ENCODE measurements around the gene LAMP5. TPM values are rescaled to one million over a fixed set of nuclear protein-coding genes. Genes with fewer than 3 reads are reported as not detected.

The LAMP5 gene
- total and polyA plus RNA-seq, 2 experiments from 2014 or later = 0.47 TPM; not detected in 1

DNA sequence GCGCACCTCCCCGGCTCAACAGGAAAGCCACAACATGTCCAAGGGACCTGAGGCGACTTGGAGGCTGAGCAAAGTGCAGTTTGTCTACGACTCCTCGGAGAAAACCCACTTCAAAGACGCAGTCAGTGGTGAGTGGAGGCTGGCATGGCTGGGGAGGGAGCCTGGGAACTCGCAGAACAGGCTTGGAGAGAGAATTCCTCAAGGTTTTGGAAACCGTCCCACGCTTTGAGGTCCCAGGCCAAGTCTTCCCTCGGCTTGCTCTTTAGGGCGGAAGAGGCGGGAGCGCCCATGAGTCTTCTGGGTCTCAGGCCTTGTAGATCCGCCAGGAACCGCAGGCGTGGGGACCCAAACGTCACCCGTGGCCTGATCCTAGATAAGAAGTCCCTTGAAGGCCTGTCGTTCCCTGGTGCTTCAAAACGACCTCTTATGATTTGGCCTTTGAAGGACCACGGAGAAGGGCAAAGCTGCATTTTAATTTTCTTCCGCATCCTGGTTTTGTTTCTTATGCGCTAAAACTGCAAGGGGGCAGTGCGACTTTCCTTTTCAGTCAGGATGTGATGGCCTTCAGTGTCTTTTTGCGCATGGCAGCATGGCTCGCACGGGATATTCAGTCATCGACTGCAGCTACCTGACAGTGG is 2.0 kb downstream of the LAMP5 start:
- H3K27ac ChIP-seq = no peak overlapping the region
- no peak overlapping the region for H3K4me3 ChIP-seq
- peaks cover 22% of the 10 kb centered on the region for H3K4me1 ChIP-seq (ENCODE audit: insufficient read depth)
- H3K4me2 ChIP-seq = peak overlapping the region; percentile 87
- H3K9me2 ChIP-seq (replicated peaks; ENCODE audit: insufficient read depth) = no peaks in the 10 kb centered on the region
- TF ChIP-seq EZH2 (IDR thresholded peaks at IDR 0.05; ENCODE audit: borderline replicate concordance) = no peak
- no peak for TF ChIP-seq EZH2phosphoT487 (IDR thresholded peaks at IDR 0.05; ENCODE audit: low read depth, severe bottlenecking, unreplicated experiment)
- TF ChIP-seq, protein P1, sequence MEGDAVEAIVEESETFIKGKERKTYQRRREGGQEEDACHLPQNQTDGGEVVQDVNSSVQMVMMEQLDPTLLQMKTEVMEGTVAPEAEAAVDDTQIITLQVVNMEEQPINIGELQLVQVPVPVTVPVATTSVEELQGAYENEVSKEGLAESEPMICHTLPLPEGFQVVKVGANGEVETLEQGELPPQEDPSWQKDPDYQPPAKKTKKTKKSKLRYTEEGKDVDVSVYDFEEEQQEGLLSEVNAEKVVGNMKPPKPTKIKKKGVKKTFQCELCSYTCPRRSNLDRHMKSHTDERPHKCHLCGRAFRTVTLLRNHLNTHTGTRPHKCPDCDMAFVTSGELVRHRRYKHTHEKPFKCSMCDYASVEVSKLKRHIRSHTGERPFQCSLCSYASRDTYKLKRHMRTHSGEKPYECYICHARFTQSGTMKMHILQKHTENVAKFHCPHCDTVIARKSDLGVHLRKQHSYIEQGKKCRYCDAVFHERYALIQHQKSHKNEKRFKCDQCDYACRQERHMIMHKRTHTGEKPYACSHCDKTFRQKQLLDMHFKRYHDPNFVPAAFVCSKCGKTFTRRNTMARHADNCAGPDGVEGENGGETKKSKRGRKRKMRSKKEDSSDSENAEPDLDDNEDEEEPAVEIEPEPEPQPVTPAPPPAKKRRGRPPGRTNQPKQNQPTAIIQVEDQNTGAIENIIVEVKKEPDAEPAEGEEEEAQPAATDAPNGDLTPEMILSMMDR (IDR thresholded peaks at IDR 0.05; ENCODE audit: poor library complexity) = no peak
- no peak for DNase-seq (ENCODE audit: low spot score)
- H3K27me3 ChIP-seq = peaks cover 90% of the 10 kb centered on the region
- H3K36me3 ChIP-seq (replicated peaks; ENCODE audit: insufficient read depth, low read depth) = no peaks in the 10 kb centered on the region
- H3K9me3 ChIP-seq (ENCODE audit: low read depth) = no peaks in the 10 kb centered on the region
- H4K20me1 ChIP-seq (ENCODE audit: insufficient read depth, poor library complexity, severe bottlenecking) = no peaks in the 10 kb centered on the region
- H3K79me2 ChIP-seq = no peaks in the 10 kb centered on the region
- H2AFZ ChIP-seq = no peak overlapping the region
- WGBS (ENCODE audit: low lambda C conversion rate, missing lambda C conversion rate) = 8% methylated on average over 28 of the region's 28 CpGs

DNA sequence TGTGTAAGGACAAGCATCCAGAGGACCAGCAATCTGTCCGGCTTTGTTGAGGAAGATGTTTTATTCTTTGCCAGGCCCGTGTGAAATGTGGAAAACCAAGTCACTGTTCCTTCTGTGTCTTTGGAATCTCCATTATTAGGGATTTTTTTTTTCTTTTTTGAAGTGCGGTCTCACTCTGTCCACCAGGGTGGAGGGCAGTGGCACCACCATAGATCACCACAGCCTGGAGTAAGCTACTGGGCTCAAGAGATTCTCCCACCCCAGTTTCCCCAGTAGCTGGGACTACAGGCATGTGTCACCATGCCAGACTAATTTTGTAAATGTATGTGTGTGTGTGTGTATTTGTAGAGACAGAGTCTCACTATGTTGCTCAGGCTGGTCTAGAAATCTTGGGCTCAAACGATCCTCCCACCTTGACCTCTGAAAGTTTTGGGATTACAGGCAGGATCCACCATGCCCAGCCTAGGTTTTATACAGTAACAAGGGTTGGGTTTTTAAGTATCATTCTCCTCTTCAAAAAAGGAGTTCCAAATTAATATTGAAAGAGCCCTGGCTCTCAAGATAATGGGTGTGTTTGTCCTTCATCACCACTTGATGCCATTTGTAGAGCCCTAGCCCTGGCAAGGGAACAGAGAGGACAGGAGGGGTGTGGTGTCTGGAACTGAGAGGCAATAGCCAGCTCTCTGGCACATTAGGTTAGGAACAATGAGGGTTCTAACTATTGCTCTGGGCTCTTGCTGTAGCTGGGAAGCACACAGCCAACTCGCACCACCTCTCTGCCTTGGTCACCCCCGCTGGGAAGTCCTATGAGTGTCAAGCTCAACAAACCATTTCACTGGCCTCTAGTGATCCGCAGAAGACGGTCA is 3.1 kb downstream of the LAMP5 start:
- no peaks in the 10 kb centered on the region for H3K36me3 ChIP-seq (replicated peaks; ENCODE audit: insufficient read depth, low read depth)
- 64% methylated on average over 8 of the region's 8 CpGs for WGBS (ENCODE audit: low lambda C conversion rate, missing lambda C conversion rate)
- peaks cover 78% of the 10 kb centered on the region for H3K27me3 ChIP-seq
- H2AFZ ChIP-seq = no peak overlapping the region
- no peaks in the 10 kb centered on the region for H3K9me2 ChIP-seq (replicated peaks; ENCODE audit: insufficient read depth)
- no peak for DNase-seq (ENCODE audit: low spot score)
- TF ChIP-seq, protein P1 (IDR thresholded peaks at IDR 0.05; ENCODE audit: poor library complexity) = no peak
- TF ChIP-seq EZH2phosphoT487 (IDR thresholded peaks at IDR 0.05; ENCODE audit: low read depth, severe bottlenecking, unreplicated experiment) (no peak), EZH2 (IDR thresholded peaks at IDR 0.05; ENCODE audit: borderline replicate concordance) (no peak)
- no peak overlapping the region for H3K4me3 ChIP-seq
- H3K79me2 ChIP-seq = no peaks in the 10 kb centered on the region
- peaks cover 22% of the 10 kb centered on the region for H3K4me1 ChIP-seq (ENCODE audit: insufficient read depth)
- no peak overlapping the region for H3K27ac ChIP-seq
- no peaks in the 10 kb centered on the region for H3K9me3 ChIP-seq (ENCODE audit: low read depth)
- H4K20me1 ChIP-seq (ENCODE audit: insufficient read depth, poor library complexity, severe bottlenecking) = no peaks in the 10 kb centered on the region
- no peak overlapping the region for H3K4me2 ChIP-seq

DNA sequence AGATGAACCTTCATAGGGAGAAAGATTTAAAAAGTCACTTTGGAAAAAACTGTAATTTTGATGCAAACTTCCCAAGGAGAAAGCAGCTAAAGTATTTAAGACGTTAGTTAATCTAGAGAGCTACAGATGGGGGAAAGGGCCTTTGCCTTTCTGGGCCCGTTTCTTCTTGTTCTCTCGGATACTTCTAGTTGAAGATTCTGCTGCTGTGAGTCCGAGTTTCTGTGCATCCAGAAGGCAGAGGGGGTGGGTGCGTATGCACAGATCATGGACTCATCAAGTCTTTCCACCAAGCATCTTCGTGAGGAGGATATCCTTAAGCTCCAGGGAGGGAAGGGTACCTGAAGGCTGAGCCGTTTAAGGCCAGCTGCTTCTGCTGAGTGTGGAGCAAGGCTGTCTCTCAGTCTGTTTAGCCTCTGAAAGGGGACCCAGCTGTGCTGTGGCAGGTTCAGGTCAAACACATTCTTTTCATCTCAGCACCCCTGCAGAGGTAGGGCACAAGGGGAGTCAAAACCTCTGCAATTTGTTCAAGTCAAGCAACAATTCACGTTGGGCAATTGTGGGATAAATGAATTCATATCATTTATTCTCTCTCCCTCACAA is 4.3 kb downstream of the LAMP5 start:
- TF ChIP-seq, protein P1 (IDR thresholded peaks at IDR 0.05; ENCODE audit: poor library complexity) = no peak
- TF ChIP-seq EZH2phosphoT487 (IDR thresholded peaks at IDR 0.05; ENCODE audit: low read depth, severe bottlenecking, unreplicated experiment) (no peak), EZH2 (IDR thresholded peaks at IDR 0.05; ENCODE audit: borderline replicate concordance) (no peak)
- Histone ChIP-seq H3K4me3 (no peak overlapping the region), H3K4me2 (no peak overlapping the region), H4K20me1 (ENCODE audit: insufficient read depth, poor library complexity, severe bottlenecking) (no peaks in the 10 kb centered on the region), H3K27me3 (peaks cover 66% of the 10 kb centered on the region), H2AFZ (no peak overlapping the region), H3K79me2 (no peaks in the 10 kb centered on the region), H3K4me1 (ENCODE audit: insufficient read depth) (peaks cover 22% of the 10 kb centered on the region), H3K9me3 (ENCODE audit: low read depth) (no peaks in the 10 kb centered on the region), H3K9me2 (replicated peaks; ENCODE audit: insufficient read depth) (no peaks in the 10 kb centered on the region), H3K27ac (no peak overlapping the region), H3K36me3 (replicated peaks; ENCODE audit: insufficient read depth, low read depth) (no peaks in the 10 kb centered on the region)
- 36% methylated on average over 8 of the region's 8 CpGs for WGBS (ENCODE audit: low lambda C conversion rate, missing lambda C conversion rate)
- DNase-seq (ENCODE audit: low spot score) = no peak

Measured in hepatocyte (in vitro differentiated cells).